Ishikawa (cell line): ENCODE measurements around the gene MICALL2.

Source experiments
- CEBPB ChIP-seq: IDR thresholded peaks from 2 replicates; pipeline ENCODE4 v1.6.1; 2012
- CREB1 ChIP-seq: IDR thresholded peaks from 2 replicates; pipeline ENCODE4 v1.6.1; 2012; ENCODE audit warnings: low read depth
- EGR1 ChIP-seq: IDR thresholded peaks from 2 replicates; pipeline ENCODE4 v1.6.1; 2012
- EP300 ChIP-seq: IDR thresholded peaks from 2 replicates; pipeline ENCODE4 v1.6.1; 2012; ENCODE audit warnings: borderline replicate concordance
- FOXM1 ChIP-seq: IDR thresholded peaks from 2 replicates; pipeline ENCODE4 v1.6.1; 2012; ENCODE audit warnings: low read depth, borderline replicate concordance
- NFIC ChIP-seq: IDR thresholded peaks from 2 replicates; pipeline ENCODE4 v1.6.1; 2012
- RAD21 ChIP-seq: IDR thresholded peaks from 2 replicates; pipeline ENCODE4 v1.6.1; 2012; ENCODE audit warnings: low read depth
- TAF1 ChIP-seq: IDR thresholded peaks from 2 replicates; pipeline ENCODE4 v1.6.1; 2012; ENCODE audit warnings: low read depth, mild to moderate bottlenecking
- TEAD4 ChIP-seq: IDR thresholded peaks from 2 replicates; pipeline ENCODE4 v1.6.1; 2012
- USF1 ChIP-seq: IDR thresholded peaks from 2 replicates; pipeline ENCODE4 v1.6.1; 2012
- YY1 ChIP-seq: IDR thresholded peaks from 2 replicates; pipeline ENCODE4 v1.6.1; 2012; ENCODE audit warnings: low read depth
- ZBTB7A ChIP-seq: IDR thresholded peaks from 2 replicates; pipeline ENCODE4 v1.6.1; 2012; ENCODE audit warnings: low read depth
- TF ChIP-seq, protein P1 (sequence below): IDR thresholded peaks from 2 replicates; pipeline ENCODE4 v1.6.1; 2012; ENCODE audit warnings: low read depth, mild to moderate bottlenecking
- TF ChIP-seq, protein P2 (sequence below): IDR thresholded peaks from 2 replicates; pipeline ENCODE4 v1.6.1; 2012

- TF ChIP-seq RAD21 = no peak
- no peak for TF ChIP-seq FOXM1
- TF ChIP-seq, protein P1, sequence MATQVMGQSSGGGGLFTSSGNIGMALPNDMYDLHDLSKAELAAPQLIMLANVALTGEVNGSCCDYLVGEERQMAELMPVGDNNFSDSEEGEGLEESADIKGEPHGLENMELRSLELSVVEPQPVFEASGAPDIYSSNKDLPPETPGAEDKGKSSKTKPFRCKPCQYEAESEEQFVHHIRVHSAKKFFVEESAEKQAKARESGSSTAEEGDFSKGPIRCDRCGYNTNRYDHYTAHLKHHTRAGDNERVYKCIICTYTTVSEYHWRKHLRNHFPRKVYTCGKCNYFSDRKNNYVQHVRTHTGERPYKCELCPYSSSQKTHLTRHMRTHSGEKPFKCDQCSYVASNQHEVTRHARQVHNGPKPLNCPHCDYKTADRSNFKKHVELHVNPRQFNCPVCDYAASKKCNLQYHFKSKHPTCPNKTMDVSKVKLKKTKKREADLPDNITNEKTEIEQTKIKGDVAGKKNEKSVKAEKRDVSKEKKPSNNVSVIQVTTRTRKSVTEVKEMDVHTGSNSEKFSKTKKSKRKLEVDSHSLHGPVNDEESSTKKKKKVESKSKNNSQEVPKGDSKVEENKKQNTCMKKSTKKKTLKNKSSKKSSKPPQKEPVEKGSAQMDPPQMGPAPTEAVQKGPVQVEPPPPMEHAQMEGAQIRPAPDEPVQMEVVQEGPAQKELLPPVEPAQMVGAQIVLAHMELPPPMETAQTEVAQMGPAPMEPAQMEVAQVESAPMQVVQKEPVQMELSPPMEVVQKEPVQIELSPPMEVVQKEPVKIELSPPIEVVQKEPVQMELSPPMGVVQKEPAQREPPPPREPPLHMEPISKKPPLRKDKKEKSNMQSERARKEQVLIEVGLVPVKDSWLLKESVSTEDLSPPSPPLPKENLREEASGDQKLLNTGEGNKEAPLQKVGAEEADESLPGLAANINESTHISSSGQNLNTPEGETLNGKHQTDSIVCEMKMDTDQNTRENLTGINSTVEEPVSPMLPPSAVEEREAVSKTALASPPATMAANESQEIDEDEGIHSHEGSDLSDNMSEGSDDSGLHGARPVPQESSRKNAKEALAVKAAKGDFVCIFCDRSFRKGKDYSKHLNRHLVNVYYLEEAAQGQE = no peak
- TF ChIP-seq, protein P2, sequence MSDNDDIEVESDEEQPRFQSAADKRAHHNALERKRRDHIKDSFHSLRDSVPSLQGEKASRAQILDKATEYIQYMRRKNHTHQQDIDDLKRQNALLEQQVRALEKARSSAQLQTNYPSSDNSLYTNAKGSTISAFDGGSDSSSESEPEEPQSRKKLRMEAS = no peak
- no peak for TF ChIP-seq TEAD4
- no peak for TF ChIP-seq EGR1
- no peak for TF ChIP-seq EP300
- TF ChIP-seq YY1 = no peak
- no peak for TF ChIP-seq USF1
- no peak for TF ChIP-seq ZBTB7A
- TF ChIP-seq TAF1 = no peak
- TF ChIP-seq CEBPB = no peak
- TF ChIP-seq NFIC = no peak
- TF ChIP-seq CREB1 = no peak
Observed at GRCh38 chr7:1402791-1403637, 56.3 kb downstream of the MICALL2 start.
